Karpas-422 (cell line): ENCODE measurements around the gene TMA7. TPM values are rescaled to one million over a fixed set of nuclear protein-coding genes. Genes with fewer than 3 reads are reported as not detected.

Experiments used
- DNase-seq: peaks from one replicate; pipeline ENCODE4 v3.0.0-alpha.2; 2015
- H2AFZ ChIP-seq: fragments of 200-600 bp; sonication (generic); 2 replicates; pipeline ENCODE4 v1.6.1; 2014; ENCODE audit warnings: antibody characterized with exemption, low read length, mixed read lengths
- H3K27ac ChIP-seq: fragments of 200-600 bp; sonication (generic); 2 replicates; pipeline ENCODE4 v1.5.1; 2014; ENCODE audit warnings: mild to moderate bottlenecking, low read length, moderate library complexity
- H3K27me3 ChIP-seq: fragments of 200-600 bp; sonication (generic); 2 replicates; pipeline ENCODE4 v1.6.1; 2014; ENCODE audit warnings: low read length, mixed read lengths
- H3K36me3 ChIP-seq: fragments of 200-600 bp; sonication (generic); 2 replicates; pipeline ENCODE4 v1.6.1; 2014; ENCODE audit warnings: low read length, mixed read lengths; ENCODE audit not compliant: insufficient read depth
- H3K4me1 ChIP-seq: fragments of 200-600 bp; sonication (generic); 2 replicates; pipeline ENCODE4 v1.6.1; 2014; ENCODE audit warnings: mild to moderate bottlenecking, low read length, mixed read lengths
- H3K4me2 ChIP-seq: fragments of 200-600 bp; sonication (generic); 2 replicates; pipeline ENCODE4 v1.6.1; 2014; ENCODE audit warnings: low read length, low read depth, mild to moderate bottlenecking; ENCODE audit not compliant: poor library complexity, severe bottlenecking
- H3K4me3 ChIP-seq: fragments of 200-600 bp; sonication (generic); 2 replicates; pipeline ENCODE4 v1.5.1; 2014; ENCODE audit warnings: mild to moderate bottlenecking, antibody characterized with exemption, low read length, mixed read lengths
- H3K79me2 ChIP-seq: fragments of 200-600 bp; sonication (generic); 2 replicates; pipeline ENCODE4 v1.6.1; 2014; ENCODE audit warnings: mild to moderate bottlenecking, low read length, mixed read lengths
- H3K9ac ChIP-seq: fragments of 200-600 bp; sonication (generic); 2 replicates; pipeline ENCODE4 v1.6.0; 2014; ENCODE audit warnings: low read length
- H3K9me2 ChIP-seq: fragments of 200-600 bp; sonication (generic), shearing (Covaris generic); replicated peaks from 2 replicates; pipeline ENCODE4 v1.6.0; 2014; ENCODE audit warnings: mild to moderate bottlenecking, low read length, moderate library complexity; ENCODE audit not compliant: insufficient read depth
- H3K9me3 ChIP-seq: fragments of 300-700, 200-600 bp; sonication (generic); 2 replicates; pipeline ENCODE4 v1.6.1; 2014; ENCODE audit warnings: low read length, mixed read lengths
- H4K20me1 ChIP-seq: fragments of 200-600 bp; sonication (generic); 2 replicates; pipeline ENCODE4 v1.6.1; 2014; ENCODE audit warnings: mild to moderate bottlenecking, antibody characterized with exemption, low read length, low read depth; ENCODE audit not compliant: insufficient read depth
- total RNA-seq: library from RNA; depleted of rRNA; stranded (reverse); fragments of >200 nt; shearing (Covaris generic); gene quantifications from 2 replicates; pipeline ENCODE4 v1.2.3, GENCODE V29; 2014; ENCODE audit warnings: low replicate concordance

Gene TMA7
- total RNA-seq, 1 experiment from 2014 or later: 300 TPM

DNA sequence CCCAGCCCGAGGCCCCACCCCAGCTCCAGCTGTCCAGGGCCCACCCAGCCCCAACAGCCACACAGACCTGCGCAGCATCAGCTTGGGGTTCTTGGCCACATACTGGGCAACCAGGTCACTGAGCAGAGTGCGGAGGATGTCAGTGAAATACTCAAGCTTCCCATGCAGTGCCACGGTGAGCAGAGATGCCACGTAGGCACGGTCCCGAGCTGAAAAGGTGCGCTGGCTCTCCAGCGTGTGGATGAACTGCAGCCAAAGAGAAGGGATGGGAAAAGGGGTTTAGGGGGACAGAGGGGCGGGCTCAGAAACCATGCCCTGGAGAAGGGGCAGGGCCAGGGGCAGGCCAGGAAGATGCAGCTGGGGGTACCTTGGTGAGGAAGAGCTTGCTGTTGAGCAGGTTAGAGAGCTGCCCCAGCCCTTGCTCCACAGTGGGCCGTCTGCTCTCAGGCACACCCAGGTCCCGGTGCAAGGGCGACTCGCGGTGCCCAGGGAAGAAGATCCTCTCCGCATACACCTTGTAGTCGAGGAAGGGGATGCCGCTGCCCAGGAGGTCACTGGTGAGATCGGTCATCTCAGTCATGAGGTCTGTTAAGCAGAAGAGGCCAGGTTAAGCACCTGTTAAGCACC lies 27.6 kb upstream of the TMA7 start:
- no peaks in the 10 kb centered on the region for H4K20me1 ChIP-seq
- H3K36me3 ChIP-seq: no peaks in the 10 kb centered on the region; the same call in 1 of the 2 replicates
- no peak overlapping the region for H3K4me3 ChIP-seq
- H3K9me2 ChIP-seq: no peaks in the 10 kb centered on the region
- no peaks in the 10 kb centered on the region for H3K79me2 ChIP-seq
- DNase-seq: no peak
- H3K27me3 ChIP-seq: no peaks in the 10 kb centered on the region
- H3K4me1 ChIP-seq: no peaks in the 10 kb centered on the region
- no peak overlapping the region for H3K27ac ChIP-seq
- H3K9me3 ChIP-seq: no peaks in the 10 kb centered on the region
- no peak overlapping the region for H3K9ac ChIP-seq
- H3K4me2 ChIP-seq: no peak overlapping the region
- H2AFZ ChIP-seq: no peak overlapping the region

DNA sequence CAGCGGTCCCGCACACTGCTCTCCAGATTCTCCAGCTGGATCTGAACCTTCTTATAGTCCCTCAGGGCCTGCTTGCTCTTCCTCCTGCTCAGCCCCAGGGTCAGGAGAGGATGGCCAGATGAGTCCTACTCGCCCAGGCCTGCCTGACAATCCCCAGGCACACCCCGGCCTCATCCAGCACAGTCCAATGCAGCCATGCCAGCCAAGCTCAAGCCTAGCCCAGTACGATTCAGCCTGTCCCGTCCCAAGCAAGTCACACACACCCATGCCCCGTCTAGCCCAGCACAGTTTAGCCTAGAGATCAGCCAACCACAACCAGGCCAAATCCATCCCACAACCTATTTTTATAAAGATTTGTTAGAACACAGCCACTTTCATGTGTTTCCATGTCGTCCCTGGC lies 27.0 kb upstream of the TMA7 start:
- Histone ChIP-seq H3K9me3 (no peaks in the 10 kb centered on the region), H3K4me1 (no peaks in the 10 kb centered on the region), H3K27me3 (no peaks in the 10 kb centered on the region), H3K9ac (no peak overlapping the region), H4K20me1 (no peaks in the 10 kb centered on the region), H3K27ac (no peak overlapping the region), H3K79me2 (no peaks in the 10 kb centered on the region), H3K9me2 (no peaks in the 10 kb centered on the region), H3K4me2 (no peak overlapping the region), H3K4me3 (no peak overlapping the region), H3K36me3 (no peaks in the 10 kb centered on the region; the same call in 1 of the 2 replicates), H2AFZ (no peak overlapping the region)
- DNase-seq: no peak

DNA sequence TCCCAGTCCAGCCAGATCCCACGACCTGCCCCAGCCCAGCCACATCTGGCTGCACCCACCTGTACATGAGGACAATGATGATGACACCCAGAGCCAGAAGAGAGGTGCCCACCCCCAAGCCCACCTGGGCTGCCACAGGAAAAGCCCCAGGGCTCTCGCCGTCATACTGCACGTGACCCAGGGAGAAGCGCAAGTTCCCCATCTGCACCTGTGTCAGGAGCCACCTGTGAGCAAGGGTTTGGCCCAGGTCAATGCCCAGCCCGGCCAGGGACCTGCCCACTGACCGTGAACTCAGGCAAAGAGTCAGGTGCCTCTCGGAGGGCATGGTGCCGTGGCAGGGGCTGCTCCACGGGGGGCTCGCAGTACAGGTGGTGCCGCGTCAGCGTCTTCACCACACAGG lies 26.4 kb upstream of the TMA7 start:
- H3K9ac ChIP-seq: no peak overlapping the region

DNA sequence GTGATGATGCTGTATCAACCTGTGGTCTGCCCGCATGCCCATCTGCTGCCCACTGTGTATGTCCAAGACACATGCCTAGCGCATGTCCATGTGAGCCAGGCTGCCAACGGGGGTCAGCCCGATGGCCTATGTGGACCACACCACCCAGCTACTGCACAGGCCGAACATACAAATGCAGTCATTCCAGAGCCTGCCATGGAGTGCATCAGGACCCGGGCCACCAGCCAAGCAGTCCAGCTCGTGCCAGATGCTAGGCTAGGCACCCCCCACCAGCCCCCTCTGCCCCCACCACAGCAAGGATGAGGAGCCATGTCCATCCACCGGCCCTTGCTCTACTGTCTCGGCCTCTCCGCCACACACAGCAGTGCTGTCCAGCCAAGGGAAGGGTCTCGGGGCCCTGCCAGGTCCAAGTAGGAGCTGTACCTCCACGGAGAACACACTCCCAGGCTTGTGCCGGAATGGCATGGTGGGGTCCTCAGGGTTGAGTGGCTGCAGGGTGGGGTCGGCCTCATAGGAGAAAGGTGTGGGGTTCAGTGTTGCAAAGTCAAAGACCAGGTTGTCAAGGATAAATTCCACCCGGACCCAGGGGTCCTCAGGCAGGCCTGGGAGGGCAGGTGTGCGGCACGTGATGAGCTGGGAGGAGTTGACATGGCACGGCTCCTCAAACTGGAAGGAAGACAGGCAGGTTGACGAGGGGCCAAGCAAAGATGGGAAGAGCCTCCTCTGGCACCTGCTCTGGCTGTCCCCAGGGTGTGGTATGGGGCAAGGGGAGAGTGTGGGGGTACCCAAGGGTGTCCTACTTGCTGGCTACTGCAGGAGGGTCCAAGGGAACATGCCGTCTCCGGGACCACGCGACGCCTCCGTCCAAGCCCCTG lies 25.4 kb upstream of the TMA7 start:
- Histone ChIP-seq H3K9me3 (no peaks in the 10 kb centered on the region), H3K27ac (no peak overlapping the region), H3K4me2 (no peak overlapping the region), H3K79me2 (no peaks in the 10 kb centered on the region), H3K4me1 (no peaks in the 10 kb centered on the region), H2AFZ (no peak overlapping the region), H3K27me3 (no peaks in the 10 kb centered on the region), H3K4me3 (no peak overlapping the region), H3K36me3 (no peaks in the 10 kb centered on the region; the same call in 1 of the 2 replicates), H3K9me2 (no peaks in the 10 kb centered on the region), H3K9ac (no peak overlapping the region), H4K20me1 (no peaks in the 10 kb centered on the region)
- no peak for DNase-seq

More for the DNA sequence above, 26.4 kb upstream of the TMA7 start:
- no peaks in the 10 kb centered on the region; the same call in 1 of the 2 replicates for H3K36me3 ChIP-seq
- H3K27ac ChIP-seq: no peak overlapping the region
- H2AFZ ChIP-seq: no peak overlapping the region
- H3K9me2 ChIP-seq: no peaks in the 10 kb centered on the region
- no peaks in the 10 kb centered on the region for H3K4me1 ChIP-seq
- H3K4me3 ChIP-seq: no peak overlapping the region
- H4K20me1 ChIP-seq: no peaks in the 10 kb centered on the region
- no peaks in the 10 kb centered on the region for H3K9me3 ChIP-seq
- H3K4me2 ChIP-seq: no peak overlapping the region
- H3K79me2 ChIP-seq: no peaks in the 10 kb centered on the region
- DNase-seq: no peak
- H3K27me3 ChIP-seq: no peaks in the 10 kb centered on the region

DNA sequence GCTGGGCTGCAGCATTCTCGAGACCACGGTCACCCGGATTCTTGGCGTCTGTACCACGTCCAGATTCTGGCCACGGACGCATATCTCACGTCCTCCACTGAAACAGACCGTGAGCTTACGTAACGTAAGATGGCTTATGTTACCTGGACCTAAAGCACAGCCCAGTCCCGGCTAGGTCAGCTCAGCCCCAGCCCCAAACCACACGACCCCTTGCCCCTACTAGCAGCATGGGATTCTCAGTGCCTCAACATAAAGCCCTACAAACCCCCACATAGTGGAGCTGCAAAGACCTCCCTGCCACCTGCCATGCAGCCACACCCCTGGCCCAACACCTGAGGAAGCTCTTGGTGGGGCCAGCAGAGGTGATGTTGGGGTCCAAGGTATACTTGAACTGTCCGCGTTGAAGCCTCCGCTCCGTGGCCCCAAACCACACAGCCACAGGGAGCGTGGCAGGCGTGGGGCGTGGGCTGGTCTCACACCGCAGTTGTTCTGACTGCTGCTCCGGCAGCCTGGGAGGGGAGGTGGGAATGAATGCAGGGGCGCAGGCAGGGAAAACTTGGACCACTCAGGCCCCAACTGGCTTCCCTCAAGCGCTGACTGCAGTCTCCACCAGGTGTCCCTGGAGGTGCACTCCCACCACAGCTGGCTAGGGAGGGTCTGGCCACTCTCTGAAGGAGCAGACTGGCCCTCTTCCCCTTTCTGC lies 24.7 kb upstream of the TMA7 start:
- Histone ChIP-seq H3K36me3 (no peaks in the 10 kb centered on the region; the same call in 1 of the 2 replicates), H3K4me3 (no peak overlapping the region), H3K4me2 (no peak overlapping the region), H3K4me1 (no peaks in the 10 kb centered on the region), H3K9me3 (no peaks in the 10 kb centered on the region), H3K79me2 (no peaks in the 10 kb centered on the region), H3K27ac (no peak overlapping the region), H2AFZ (no peak overlapping the region), H3K9me2 (no peaks in the 10 kb centered on the region), H4K20me1 (no peaks in the 10 kb centered on the region), H3K9ac (no peak overlapping the region), H3K27me3 (no peaks in the 10 kb centered on the region)
- DNase-seq: no peak

DNA sequence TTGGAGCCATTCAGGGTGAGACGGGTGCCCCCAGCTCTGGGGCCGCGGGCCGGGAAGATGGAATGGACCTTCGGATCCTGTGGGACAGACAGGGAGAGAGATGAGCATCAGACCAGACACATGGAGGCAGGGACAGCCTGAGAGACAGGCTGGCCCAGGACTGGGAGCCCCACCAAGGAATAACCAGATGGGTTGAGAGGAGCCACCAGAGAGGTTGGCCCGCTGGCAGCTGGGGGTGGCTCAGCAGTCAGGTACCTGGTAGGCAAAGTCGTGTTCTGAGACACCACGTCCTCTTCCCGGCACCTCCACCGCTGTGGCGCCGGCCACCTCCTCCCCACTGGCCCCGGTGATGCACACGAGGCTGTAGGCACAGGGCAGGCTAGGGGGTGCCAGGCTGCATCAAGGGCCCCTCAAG lies 24.0 kb upstream of the TMA7 start:
- Histone ChIP-seq H3K79me2 (no peaks in the 10 kb centered on the region), H3K36me3 (no peaks in the 10 kb centered on the region; the same call in 1 of the 2 replicates), H4K20me1 (no peaks in the 10 kb centered on the region), H3K9me2 (no peaks in the 10 kb centered on the region), H3K4me1 (no peaks in the 10 kb centered on the region), H3K4me2 (no peak overlapping the region), H3K27ac (no peak overlapping the region), H3K27me3 (no peaks in the 10 kb centered on the region), H3K9ac (no peak overlapping the region), H3K9me3 (no peaks in the 10 kb centered on the region), H2AFZ (no peak overlapping the region), H3K4me3 (no peak overlapping the region)
- no peak for DNase-seq

DNA sequence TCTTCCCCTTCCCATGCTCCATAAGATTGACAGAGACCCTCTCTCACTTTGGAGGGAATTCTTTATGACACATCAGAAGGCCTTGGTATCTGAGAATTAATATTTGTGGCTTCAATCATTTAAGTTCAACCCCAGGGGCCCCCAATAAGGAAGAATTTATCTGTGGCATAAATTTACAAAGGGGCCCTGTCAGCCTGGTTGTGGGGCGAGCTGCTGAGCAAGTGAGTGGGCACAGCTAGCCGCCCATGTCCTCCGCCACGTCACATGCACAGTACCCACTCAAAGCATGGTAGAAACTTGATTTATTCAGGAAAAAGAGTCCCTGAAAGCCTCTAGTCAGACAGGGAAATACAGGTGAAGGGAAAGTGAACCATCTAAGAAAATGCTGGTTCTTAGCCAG lies 23.5 kb upstream of the TMA7 start:
- Histone ChIP-seq H3K9ac (no peak overlapping the region), H3K4me1 (no peaks in the 10 kb centered on the region), H3K79me2 (no peaks in the 10 kb centered on the region; the same call in 1 of the 2 replicates), H3K4me2 (no peak overlapping the region), H3K9me3 (no peaks in the 10 kb centered on the region), H3K4me3 (no peak overlapping the region), H4K20me1 (no peaks in the 10 kb centered on the region), H3K27ac (no peak overlapping the region), H3K9me2 (no peaks in the 10 kb centered on the region), H2AFZ (no peak overlapping the region), H3K36me3 (no peaks in the 10 kb centered on the region; the same call in 1 of the 2 replicates), H3K27me3 (no peaks in the 10 kb centered on the region)
- DNase-seq: no peak
